Ramos (cell line): ENCODE measurements around the gene TOGARAM1.
"Not testable (repeated sequence)": the region's sequence is repeated elsewhere in the genome, so short reads cannot be mapped to it uniquely, and the experiment has no call there.

Experiments used
- in situ Hi-C: fragments of 300-500 bp; cut with MboI; formaldehyde crosslinking; loops from one replicate; pipeline ENCODE4 v1.14.3; 2022; ENCODE audit warnings: low sequenced_read_pairs; ENCODE audit not compliant: unreplicated experiment

Gene TOGARAM1

DNA sequence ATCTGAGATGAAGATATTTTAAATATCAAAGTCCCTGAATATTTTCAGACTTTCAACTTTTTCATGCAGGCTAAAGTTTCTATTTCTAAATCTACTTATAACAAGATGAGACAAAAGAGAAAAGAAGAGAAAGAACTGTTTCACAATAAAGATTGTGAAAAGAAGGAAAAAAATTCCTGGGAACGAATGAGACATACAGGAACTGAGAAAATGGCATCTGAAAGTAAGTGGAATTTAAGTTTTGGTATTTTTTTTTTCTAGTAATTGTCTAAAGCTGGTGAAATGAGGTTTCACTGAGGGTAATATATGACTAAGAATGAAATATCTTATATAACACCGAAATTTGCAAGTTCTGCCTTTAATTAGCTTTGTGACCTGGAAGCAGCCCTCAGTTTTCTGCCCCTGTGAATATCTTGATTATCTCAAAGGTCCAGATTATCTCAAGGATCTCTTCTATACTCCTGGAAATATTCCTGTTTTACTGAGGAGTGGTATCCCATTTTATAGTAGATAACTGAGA lies 66.2 kb downstream of the TOGARAM1 start:
- in situ Hi-C loops = no loop called here

DNA sequence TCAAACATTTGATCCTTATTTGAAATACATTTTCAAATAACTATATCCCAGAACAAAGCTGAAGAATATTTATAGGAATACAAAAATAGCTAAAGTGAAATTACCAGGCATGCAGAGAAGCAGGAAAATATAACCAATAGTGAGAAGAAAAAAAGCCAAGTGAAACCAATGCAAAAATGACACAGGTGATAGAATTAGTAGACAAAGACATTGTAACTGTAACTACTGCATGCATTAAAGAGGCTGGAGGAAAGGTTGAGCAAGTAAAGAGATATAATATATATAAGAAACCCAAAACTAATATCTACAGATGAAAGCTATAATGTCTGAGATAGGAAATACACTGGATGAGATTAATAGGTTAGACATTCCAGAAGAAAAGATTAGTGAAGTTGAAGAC lies 72.7 kb downstream of the TOGARAM1 start:
- in situ Hi-C loops = no loop called here

DNA sequence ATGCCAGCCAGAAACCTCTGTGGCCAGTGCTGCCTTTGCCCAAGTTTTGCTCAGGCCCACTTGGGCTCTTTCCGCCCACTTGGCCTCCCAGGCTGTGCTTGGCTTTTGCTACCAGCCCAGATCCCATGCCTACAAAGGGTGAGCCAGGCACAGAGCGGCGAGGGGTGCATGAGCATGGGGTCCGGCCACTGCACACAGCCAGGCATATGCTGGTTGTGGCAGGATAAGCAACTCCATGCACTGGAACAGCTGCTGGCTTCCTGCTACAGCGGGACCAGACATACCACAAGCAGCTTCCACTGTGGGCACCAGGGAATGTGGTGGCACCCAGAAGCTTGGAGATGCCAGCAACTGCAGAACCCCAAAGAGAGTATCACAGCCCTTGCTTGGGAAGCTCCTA lies 76.3 kb downstream of the TOGARAM1 start:
- in situ Hi-C loops = no loop called here

DNA sequence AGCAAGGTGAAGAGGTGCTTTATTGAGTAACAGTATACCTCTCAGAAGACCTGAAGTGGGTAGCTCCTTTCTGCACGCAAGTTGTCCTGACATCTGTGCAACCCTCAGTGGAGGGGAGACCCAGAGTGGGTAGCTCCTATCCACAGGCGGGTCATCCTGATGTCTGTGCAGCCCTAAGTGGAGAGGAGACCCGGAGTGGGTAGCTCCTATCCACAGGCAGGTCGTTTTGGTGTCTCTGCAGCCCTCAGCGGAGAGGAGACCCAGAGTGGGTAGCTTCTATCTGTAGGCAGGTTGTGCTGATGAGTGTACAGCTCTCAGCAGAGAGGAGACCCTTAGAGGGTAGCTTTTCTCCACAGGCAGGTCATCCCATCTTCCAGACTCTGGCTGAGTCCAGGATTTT lies 76.9 kb downstream of the TOGARAM1 start:
- in situ Hi-C loops = no loop called here

DNA sequence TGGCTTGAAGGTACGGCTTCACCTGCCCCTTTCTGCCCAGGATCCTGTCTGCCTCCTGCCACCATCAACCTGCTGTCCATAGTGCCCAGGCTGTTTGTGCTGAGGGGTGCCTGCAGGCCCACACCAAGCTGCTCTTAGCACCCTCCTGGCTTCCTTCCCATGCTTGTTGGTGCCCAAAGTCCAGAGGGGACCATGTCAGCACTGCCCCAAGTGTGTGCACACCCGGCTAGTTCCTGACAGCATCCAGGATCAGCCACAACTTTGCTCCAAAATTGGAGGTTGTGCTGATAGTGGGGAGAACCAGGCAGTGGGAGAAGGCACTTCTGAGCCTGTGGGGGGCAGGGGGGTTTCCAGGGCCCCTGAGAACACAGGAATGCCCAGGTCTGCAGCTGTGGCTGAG lies 77.4 kb downstream of the TOGARAM1 start:
- in situ Hi-C loops = no loop called here

DNA sequence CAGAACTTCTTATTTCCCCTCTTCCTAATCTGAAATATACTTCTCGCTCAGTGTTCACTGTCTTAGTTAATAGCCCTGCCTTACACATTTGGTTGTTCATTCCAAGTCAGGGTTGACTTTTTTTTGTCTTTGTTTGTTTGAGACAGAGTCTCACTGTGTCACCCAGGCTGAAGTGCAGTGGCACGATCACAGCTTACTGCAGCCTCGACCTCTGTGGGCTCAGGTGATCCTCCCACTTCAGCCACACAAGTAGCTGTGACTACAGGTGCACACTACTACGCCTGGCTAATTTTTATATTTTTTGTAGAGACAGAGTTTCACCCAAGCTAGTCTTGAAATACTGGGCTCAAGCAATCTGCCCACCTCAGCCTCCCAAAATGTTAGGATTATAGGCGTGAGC lies 79.7 kb downstream of the TOGARAM1 start:
- in situ Hi-C loops = no loop called here

DNA sequence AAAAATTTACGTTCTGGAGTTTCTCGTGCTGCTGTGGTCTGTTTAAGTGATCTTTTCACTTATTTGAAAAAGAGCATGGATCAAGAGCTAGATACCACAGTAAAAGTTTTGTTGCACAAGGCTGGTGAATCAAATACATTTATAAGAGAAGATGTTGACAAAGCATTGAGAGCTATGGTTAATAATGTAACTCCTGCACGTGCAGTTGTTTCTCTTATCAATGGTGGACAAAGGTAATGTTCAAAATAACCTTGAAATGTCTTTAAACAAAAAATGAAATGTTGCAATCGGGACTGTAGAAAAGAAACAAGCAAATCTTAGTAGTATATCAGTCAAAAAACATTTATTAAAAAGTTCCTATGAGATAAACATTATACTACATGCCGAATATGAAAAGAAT lies 82.6 kb downstream of the TOGARAM1 start:
- in situ Hi-C loops = no loop called here

DNA sequence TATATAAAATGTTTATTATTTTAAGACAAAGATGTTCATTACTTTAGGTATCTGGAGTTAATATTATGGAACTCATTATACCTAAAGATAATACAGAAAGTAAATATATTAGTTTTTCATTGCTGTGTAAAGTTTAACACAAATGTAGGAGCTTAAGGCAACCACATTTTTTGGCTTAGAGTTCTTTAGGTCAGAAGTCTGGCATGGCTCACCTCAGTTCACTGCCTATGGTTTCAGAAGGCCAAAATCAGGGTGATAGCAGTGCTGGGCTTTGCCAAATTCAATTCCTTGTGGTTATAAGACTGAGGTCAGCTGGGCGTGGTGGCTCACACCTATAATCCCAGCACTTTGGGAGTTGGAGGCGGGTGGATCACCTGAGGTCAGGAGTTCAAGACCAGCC lies 86.4 kb downstream of the TOGARAM1 start:
- in situ Hi-C loops = no loop called here

DNA sequence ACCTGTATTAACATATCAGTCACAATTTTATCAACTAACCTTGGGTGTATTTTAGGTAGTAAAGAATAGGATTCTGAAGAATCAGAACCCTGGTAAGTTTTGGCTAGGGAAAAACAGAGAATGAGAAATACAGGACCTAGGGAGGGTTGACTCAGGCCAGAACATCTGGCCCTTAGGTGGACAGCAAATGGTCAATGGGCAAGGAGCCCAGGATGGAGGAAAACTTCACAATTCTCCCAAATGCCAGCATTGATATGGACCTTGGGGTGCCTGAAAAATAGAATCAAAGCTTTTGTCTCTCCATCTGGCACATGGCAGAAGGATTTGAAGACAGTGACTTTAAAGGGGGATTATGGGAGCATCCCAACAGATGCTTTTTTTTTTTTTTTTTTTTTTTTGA lies 89.2 kb downstream of the TOGARAM1 start:
- in situ Hi-C loops = no loop called here

DNA sequence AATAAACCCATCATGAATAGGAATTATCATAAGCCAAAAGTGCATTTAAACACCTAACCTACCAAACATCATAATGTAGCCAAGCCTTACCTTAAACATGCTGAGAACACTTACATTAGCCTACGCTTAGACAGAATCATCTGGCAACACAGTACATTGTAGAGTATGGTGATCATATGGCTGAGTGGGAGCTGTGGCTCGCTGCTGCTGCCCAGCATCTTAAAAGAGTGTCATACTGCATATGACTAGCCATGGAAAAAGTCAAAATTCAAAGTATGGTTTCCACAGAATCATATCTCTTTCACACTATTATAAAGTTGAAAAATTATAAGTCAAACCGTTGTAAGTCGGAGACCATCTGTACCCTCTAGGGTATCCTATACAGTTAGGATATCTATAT lies 89.9 kb downstream of the TOGARAM1 start:
- in situ Hi-C loops = no loop called here

DNA sequence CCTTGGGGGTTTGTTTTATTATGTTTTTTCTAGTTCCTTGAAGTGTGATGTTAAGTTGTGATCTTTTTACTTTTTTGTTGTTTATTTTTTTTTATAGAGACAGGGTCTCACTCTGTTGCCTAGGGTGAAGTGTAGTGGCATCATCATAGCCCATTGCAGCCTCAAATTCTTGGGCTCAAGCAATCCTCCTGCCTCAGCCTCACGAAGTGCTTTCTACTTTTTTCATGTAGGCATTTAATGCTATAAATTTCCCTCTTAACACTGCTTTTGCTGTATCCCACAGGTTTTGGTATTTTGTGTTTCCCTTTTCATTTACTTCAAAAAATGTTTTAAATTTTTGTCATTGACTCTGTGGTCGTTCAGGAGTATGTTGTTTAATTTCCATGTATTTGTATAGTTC lies 95.4 kb downstream of the TOGARAM1 start:
- in situ Hi-C loops = no loop called here

DNA sequence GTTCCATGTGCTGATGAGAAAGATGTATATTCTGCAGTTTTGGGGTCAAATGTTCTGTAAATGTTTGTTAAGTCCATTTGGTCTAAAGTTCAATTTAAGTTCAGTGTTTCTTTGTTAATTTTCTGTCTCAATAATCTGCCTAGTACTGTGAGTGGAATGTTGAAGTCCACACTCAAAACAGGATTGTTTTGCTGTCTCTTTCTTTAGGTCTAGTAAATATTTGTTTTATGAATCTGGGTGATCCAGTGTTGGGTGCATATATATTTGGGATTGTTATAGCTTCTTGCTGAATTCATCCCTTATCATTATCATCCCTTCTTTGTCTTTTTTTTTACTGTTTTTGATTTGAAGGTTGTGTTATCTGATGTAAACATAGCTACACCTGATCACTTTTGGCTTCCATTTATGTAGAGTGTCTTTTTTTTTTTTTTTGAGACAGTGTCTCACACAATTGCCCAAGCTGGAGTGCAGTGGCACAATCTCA lies 95.9 kb downstream of the TOGARAM1 start:
- in situ Hi-C loops = no loop called here

DNA sequence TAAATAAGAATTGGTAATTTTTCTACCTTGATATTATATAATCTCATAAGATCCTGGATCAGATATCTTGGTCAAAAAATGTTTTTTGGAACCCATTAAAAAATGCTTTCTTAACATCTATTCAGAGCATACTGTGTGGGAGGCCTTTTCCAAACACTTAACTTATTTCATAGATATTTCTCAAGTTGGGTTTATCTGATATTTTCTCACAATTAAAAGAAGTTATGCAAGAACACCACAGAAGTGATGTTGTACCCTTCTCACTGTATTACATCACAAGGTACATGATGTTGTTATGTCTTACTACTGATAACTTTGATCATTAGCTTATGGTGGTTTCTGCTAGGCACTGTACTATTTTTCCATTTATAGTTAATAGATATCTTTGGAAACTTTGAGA lies 98.6 kb downstream of the TOGARAM1 start:
- in situ Hi-C loops = no loop called here

DNA sequence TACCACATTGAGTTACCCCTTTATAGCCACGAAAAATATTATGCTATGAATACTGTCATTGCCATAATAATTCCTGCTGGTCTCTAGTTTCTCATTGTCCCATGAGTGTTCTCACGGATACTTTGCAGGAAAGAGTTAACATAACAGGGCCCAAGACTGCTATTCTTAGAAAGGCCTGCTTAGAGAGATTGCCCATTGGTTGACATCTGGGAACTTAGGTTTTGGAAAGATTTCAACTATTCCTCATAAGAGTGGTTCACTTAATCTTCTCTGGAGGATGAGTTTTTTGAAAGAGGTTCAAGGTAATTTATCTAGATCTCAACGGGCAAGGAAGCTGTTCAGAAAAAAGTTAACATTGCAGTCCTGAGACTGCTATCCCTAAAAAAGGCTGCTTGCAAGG lies 103.5 kb downstream of the TOGARAM1 start:
- in situ Hi-C loops = no loop called here

DNA sequence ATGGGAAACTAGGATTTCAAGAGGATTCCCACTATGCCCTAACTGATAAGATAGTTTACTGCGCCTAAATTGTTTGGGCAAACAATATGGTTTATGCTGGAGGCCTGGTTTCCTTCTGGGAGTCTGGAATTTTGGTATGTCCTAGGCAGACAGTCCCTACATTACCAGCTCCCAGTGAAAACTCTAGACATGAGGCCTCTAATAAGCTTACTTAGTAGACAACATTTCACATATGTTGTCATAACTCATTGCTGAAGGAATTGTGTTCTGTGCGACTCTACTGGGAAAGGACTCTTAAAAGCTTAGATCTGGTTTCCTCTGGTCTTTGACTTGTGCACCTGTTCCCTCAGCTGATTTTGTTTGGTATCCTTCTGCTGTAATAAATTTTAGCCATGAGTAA lies 104.0 kb downstream of the TOGARAM1 start:
- in situ Hi-C loops = no loop called here

DNA sequence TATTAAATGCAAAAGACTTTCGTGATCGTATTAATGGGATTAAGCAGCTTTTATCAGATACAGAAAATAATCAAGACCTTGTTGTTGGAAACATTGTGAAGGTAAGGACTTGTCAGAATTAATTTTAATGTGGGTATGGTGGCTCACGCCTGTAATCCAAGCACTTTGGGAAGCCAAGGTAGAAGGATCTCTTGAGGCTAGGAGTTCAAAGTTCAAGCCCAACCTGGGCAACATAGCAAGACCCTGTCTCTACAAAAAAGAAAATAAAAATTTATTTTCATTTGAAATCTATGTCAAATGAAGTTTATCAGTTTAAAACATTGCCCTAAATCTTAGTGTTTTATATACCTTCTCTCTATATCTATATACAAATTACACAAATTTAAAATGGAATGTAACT lies 104.7 kb downstream of the TOGARAM1 start:
- in situ Hi-C loops = no loop called here

DNA sequence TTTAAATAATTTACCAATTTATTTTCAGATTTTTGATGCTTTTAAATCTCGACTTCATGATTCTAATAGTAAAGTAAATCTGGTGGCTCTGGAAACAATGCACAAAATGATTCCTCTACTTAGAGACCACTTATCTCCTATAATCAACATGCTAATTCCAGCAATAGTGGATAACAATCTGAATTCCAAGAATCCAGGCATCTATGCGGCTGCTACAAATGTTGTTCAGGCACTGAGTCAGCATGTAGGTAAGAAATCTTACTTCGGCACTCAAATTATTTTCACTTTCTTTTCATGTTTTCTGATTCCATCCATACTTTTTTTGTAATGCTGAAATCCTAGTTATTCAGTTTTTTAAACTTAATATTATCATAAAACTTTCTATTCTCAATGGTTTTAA lies 106.4 kb downstream of the TOGARAM1 start:
- in situ Hi-C loops = no loop called here

DNA sequence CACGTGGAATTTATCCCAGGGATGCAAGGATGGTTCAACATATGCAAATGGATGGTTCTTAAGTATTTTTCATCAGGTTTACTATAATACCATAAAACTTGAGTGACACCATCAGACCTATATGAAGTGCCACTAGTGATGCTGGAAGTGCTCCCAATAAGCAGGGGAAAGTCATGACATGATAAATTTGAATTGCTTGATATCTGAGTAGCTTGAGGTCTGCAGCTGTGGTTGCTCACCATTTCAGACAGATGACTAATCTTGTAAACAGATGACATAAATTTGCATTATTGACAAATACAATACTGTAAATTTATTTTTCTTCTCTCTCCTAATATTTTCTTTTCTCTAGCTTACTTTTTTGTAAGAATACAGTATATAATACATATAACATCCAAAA lies 108.2 kb downstream of the TOGARAM1 start:
- in situ Hi-C loops = no loop called here

DNA sequence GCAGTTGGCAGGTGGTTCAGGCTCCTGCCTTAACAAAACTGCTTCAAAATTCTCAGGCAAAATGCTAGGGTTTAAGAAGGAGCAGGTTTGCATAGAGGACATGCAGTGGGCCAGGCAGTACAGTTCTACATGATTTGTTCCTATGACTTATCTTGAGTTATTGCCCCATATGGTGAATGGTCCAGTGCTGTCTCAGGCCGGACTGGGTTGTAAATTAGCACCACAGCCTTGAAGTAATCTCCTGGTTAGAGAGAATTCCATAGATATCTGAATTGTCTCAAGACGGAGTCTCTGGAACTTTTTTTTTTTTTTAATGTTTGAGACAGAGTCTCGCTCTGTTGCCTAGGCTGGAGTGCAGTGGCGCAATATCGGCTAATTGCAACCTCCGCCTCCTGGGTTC lies 110.1 kb downstream of the TOGARAM1 start:
- in situ Hi-C loops = no loop called here

DNA sequence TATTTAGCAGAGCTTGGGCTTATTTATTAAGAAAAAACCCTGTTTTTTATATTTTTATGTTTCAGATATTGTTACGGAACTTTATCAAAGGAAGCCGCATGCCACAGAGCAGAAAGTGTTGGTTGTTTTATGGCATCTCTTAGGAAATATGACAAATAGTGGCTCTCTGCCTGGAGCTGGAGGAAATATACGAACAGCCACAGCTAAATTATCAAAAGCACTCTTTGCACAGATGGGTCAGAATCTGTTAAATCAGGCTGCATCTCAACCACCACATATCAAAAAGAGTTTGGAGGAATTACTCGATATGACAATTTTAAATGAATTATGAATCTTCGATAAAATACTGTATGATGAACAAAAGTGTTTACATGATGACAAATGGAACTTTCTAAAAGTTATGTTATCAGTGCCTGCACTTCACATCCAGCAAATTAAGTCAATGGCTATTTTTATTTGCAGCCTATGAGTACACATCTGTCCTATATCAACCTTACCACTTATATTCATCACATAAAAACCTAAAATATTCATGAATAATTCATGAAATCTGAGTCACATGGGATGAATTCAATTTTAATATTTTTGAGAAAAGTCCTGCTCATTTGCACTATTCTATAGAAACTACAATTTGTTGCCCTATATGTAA lies 111.4 kb downstream of the TOGARAM1 start:
- in situ Hi-C loops = no loop called here

DNA sequence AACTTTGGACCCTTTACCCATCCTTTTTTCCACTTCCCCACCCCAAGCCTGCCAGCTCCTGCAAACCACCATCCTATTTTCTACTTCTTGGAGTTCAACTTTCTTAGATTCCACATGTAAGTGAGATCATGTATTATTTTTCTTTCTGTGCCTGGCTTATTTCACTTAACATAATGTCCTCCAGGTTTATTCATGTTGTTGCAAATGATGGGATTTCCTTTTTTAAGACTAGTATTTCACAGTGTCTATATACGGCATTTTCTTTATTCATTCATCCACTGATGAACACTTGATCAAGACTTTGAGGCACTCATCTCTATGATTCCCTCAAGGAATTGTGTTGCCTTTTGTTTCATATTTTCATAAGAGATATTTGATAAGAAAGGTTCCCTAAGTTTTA lies 116.3 kb downstream of the TOGARAM1 start:
- in situ Hi-C loops = no loop called here

DNA sequence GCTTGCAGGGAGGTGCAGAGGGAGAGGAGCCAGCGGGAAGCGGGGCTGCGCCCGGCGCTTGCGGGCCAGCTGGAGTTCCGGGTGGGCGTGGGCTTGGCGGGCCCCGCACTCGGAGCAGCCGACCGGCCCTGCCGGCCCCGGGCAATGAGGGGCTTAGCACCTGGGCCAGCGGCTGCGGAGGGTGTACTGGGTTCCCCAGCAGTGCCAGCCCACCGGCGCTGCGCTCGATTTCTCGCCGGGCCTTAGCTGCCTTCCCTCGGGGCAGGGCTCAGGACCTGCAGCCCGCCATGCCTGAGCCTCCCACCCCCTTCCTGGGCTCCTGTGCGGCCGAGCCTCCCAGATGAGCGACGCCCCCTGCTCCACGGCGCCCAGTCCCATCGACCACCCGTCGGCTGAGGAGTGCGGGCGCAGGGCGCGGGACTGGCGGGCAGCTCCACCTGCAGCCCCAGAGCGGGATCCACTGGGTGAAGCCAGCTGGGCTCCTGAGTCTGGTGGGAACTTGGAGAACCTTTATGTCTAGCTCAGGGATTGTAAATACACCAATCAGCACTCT lies 118.5 kb downstream of the TOGARAM1 start:
- in situ Hi-C loops = not testable (repeated sequence)
